H54 (cell line): ENCODE measurements around the gene TIMM10B.

Experiments
- DNase-seq: peaks from one replicate; pipeline ENCODE4 v3.0.0; 2011; ENCODE audit warnings: low spot score, mixed read lengths; ENCODE audit not compliant: insufficient read length
- FAIRE-seq: peaks from 3 replicates; lab custom pipeline; 2011; peaks lifted over from hg19 to GRCh38; lab: Jason Lieb, UNC
- POLR2A ChIP-seq: IDR thresholded peaks from 2 replicates; pipeline ENCODE4 v1.6.1; 2011; ENCODE audit warnings: low read depth, mild to moderate bottlenecking, low read length

TIMM10B gene

DNA sequence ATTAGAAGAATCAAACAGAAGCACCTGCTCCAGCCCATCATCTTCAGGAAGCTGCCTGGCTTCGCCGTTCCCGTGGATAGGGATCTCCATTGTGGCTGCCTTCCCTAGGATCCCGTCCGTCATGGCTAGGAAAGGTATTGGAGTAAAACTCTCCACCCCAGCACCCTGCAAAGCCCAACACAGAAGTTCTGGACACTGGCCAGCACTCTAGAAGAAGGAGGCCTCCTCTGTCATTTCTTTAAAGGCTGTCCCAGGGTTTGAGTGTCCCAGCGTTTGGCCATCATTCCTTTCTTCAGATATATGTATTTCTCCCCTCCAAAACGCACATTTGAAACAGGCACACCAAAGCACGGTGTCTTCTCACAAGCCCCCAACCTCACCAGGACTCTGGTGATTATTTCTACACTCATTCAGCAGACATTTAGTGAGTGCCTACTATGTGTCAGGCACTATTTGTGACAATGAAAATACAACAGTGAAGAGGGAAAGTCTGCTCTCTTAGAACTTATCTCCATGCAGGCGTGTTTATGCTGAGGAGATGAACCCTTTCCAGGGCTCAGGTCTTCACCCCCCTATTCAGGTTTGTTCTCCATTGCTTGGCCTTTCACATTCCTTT, 894 bp upstream of the TIMM10B start:
- no peak for TF ChIP-seq POLR2A
- DNase-seq (no peak), FAIRE-seq (no peak)

- no peak for TF ChIP-seq POLR2A
- no peak for DNase-seq
These were observed 599 bp downstream of the TIMM10B start for GRCh38 chr11:6481924-6482275.

GRCh38 chr11:6482441-6482840, 1.1 kb downstream of the TIMM10B start:
- FAIRE-seq (no peak), DNase-seq (no peak)
- TF ChIP-seq POLR2A: no peak

More at GRCh38 chr11:6481924-6482275, 599 bp downstream of the TIMM10B start:
- FAIRE-seq: no peak

GRCh38 chr11:6483015-6483414, 1.7 kb downstream of the TIMM10B start:
- FAIRE-seq: no peak

DNA sequence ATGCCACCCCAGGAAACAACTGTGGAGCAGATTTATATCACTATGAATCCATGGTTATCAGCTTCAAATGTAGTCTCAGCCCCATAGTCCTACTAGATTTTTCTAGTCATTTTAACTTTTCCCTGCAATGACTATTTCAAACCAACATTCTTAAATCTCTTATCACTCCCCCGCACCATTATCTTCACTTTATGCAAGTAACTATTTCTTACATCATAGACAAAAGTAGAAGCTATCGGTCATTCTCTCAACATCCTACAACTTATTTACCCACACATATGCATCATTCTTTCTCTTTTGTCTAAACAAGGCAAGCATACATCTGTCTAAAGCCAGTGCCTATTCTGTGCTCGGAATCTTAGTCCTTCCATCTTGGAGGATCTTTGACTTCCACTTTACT, 4.4 kb downstream of the TIMM10B start:
- TF ChIP-seq POLR2A: no peak
- FAIRE-seq (no peak), DNase-seq (no peak)

More at GRCh38 chr11:6483015-6483414, 1.7 kb downstream of the TIMM10B start:
- TF ChIP-seq POLR2A: no peak
- DNase-seq: no peak

GRCh38 chr11:6486256-6486655, 5.0 kb downstream of the TIMM10B start:
- FAIRE-seq (no peak), DNase-seq (no peak)
- no peak for TF ChIP-seq POLR2A

DNA sequence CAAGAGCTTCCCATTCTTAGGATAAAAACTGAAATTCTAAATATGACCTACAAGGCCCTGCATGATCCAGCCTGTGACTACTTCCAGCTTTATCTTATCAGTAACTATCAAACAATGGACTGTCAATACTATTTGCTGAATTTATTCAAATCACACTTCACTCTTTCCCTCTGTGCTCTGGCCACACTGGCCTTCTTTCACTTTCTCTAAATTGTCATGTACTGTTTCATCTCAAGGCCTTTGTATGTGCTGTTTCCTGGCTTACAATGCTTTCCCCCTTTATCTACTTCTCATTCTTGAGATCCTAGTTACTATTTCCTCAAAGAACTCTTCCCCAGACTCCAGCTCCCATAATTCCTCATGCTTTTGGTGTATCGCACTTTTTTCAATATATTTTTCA, 5.6 kb downstream of the TIMM10B start:
- FAIRE-seq: no peak
- no peak for DNase-seq
- no peak for TF ChIP-seq POLR2A

GRCh38 chr11:6488342-6488741, 7.0 kb downstream of the TIMM10B start:
- no peak for DNase-seq
- FAIRE-seq: no peak
- no peak for TF ChIP-seq POLR2A

DNA sequence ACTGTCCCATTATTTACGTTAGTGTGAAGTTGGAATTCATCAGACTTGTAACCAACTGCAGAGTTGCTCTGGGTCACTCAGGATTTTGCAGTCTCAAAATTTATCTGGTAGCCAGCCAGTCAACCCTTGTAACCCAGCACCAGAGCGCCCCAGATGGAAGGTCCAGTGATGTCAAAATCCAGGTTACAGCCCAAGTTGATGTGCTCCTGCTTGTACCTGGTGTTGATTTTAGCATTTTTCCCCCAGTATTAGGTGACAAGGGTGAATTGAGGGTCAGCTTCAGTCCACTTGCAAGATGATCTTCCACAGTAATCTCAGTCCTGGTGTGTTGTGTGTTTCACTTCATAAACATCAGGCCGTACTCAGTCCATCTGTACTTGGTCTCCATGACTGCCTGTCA, 7.5 kb downstream of the TIMM10B start:
- no peak for FAIRE-seq
- no peak for DNase-seq
- no peak for TF ChIP-seq POLR2A

- no peak for TF ChIP-seq POLR2A
- DNase-seq (no peak), FAIRE-seq (no peak)
These were observed 8.0 kb downstream of the TIMM10B start for GRCh38 chr11:6489306-6489705.

- FAIRE-seq (no peak), DNase-seq (no peak)
- TF ChIP-seq POLR2A: no peak
These were observed 16.0 kb downstream of the TIMM10B start, which contains the start of gene DNHD1 for GRCh38 chr11:6497069-6497839. TSS of gene DNHD1 (plus strand) at chr11:6497280. CDS start at chr11:6498216, 936 bp downstream.

DNA sequence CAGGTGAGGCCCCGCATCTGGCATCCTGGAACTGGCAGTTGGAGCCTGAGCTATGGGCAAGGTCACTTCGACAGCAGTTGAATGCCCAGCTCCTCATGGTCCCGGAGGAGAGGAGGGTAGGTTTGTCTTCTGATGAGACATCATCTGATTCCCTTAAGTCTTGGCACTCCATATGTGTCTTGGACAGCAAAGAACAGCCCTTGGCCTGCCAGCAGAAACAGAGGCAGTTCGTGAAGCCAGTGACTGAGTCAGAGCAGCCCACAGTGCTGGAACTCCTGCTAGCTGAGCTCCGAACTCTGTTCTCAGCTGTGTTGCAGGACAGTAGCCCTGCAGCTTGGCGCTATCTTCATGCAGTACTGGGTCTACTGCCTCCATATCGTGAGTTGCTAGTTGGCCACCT, 16.8 kb downstream of the TIMM10B start:
- DNase-seq (no peak), FAIRE-seq (no peak)
- no peak for TF ChIP-seq POLR2A

DNA sequence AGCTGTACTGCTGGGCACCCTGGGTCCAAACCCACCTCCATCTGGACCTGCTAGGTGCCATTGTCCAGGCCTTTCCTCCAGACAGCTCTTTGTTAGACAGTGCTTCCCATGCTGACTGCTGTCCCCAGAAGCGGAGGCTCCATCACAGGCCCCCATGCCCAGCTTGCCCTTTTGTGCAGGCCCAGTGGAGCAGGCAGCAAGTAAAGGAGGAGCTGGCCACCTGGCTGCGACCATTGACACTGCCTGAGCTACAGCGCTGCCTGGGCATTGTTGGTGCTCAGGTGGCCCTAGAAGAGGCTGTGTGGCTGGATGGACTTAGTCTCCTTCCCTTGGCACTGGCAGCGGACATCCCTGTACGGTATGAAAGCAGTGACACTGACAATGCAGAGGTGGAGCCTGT, 17.2 kb downstream of the TIMM10B start:
- no peak for TF ChIP-seq POLR2A
- FAIRE-seq (no peak), DNase-seq (no peak)

DNA sequence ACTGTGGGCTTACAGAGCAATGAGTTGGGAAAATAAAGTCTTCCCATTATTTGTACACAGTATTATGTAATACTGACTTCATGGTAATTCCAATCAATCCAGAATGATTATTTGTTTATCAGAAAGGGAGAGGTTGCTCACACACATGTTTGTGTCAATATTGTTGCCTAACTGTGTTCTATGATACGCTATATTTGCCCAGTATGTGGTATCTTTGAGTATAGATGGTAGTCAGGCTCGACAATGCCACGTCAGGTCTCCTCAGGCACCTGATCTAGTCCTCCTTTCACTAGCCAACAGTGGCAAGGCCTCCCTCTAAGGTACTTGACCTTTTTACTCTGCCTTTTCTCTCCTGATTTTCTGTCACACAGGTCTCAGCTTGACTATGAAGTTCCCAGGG, 21.1 kb downstream of the TIMM10B start:
- DNase-seq (no peak), FAIRE-seq (no peak)
- TF ChIP-seq POLR2A: no peak

DNA sequence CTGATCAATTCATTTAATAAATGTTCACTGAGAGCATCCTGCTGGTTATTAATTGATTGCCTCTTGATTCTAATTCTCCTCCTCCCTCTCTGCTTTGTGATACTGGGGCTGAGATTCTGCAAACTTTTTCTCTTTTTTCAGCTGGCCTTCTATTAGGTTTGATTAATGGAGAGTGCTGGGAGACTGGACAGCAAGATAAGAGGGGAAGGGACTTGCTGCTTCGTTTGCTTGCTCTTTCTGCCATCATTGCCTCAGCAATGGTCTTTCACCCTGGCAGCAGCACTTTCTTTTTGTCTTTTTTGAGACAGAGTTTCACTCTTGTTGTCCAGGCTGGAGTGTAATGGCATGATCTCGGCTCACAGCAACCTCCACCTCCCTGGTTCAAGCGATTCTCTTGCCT, 22.9 kb downstream of the TIMM10B start:
- no peak for FAIRE-seq
- no peak for DNase-seq
- no peak for TF ChIP-seq POLR2A
